Measurements from ENCODE around the gene CHST3. TPM values are rescaled to one million over a fixed set of nuclear protein-coding genes. Genes with fewer than 3 reads are reported as not detected.
"Not testable (repeated sequence)": the region's sequence is repeated elsewhere in the genome, so short reads cannot be mapped to it uniquely, and the experiment has no call there.

Gene CHST3
- total and polyA plus RNA-seq, 4 experiments from 2014 or later: not detected

GRCh38 chr10:72026278-72027111 lies 62.3 kb downstream of the CHST3 start:
- Mint-ChIP-seq H3K36me3 (no peaks in the 10 kb centered on the region), H3K27me3 (peaks cover 6 to 8% of the 10 kb centered on the region in 2 donors)
- POLR2A ChIA-PET (ENCODE audit: partially characterized antibody): no interaction called here

GRCh38 chr10:72027498-72027897 lies 63.3 kb downstream of the CHST3 start:
- Mint-ChIP-seq H3K27me3 (peaks cover 6 to 8% of the 10 kb centered on the region in 2 donors), H3K36me3 (no peaks in the 10 kb centered on the region), H3K4me3 (no peak overlapping the region), H3K9me3 (no peaks in the 10 kb centered on the region), H3K4me1 (peaks cover 0 to 3% (median 0%) of the 10 kb centered on the region in 4 donors), H3K27ac (no peak overlapping the region)
- no peak overlapping the region for H3K4me3 ChIP-seq (ENCODE audit: low read length in 2 of 2)
- H3K27ac ChIP-seq (ENCODE audit: low read depth, low read length): no peak overlapping the region
- no peaks in the 10 kb centered on the region for H3K36me3 ChIP-seq (ENCODE audit: insufficient read depth, low read length)
- H3K27me3 ChIP-seq (ENCODE audit: insufficient read depth, low read length): no peaks in the 10 kb centered on the region
- no peaks in the 10 kb centered on the region for H3K4me1 ChIP-seq (ENCODE audit: insufficient read depth, low read length)
- DNase-seq: no peak
- intact Hi-C loops (cut with micrococcal nuclease): no loop called here
- CTCF ChIA-PET (ENCODE audit: partially characterized antibody): no interaction called here
- H3K9me3 ChIP-seq (ENCODE audit: control insufficient read depth in 1 of 2, low read length in 2 of 2): no peaks in the 10 kb centered on the region
- POLR2A ChIA-PET (ENCODE audit: partially characterized antibody): no interaction called here

More at GRCh38 chr10:72026278-72027111, 62.3 kb downstream of the CHST3 start:
- Histone ChIP-seq H3K36me3 (ENCODE audit: insufficient read depth, low read length) (no peaks in the 10 kb centered on the region), H3K27me3 (ENCODE audit: insufficient read depth, low read length) (no peaks in the 10 kb centered on the region), H3K27ac (ENCODE audit: low read depth, low read length) (no peak overlapping the region), H3K4me3 (ENCODE audit: low read length in 2 of 2) (no peak overlapping the region), H3K9me3 (ENCODE audit: control insufficient read depth in 1 of 2, low read length in 2 of 2) (no peaks in the 10 kb centered on the region), H3K4me1 (ENCODE audit: insufficient read depth, low read length) (no peaks in the 10 kb centered on the region)
- H3K9me3 Mint-ChIP-seq: no peaks in the 10 kb centered on the region
- H3K4me3 Mint-ChIP-seq: no peak overlapping the region
- intact Hi-C loops (cut with micrococcal nuclease): no loop called here
- peak overlapping the region in 1 of 7 donors; percentile 0 for H3K27ac Mint-ChIP-seq
- CTCF ChIA-PET (ENCODE audit: partially characterized antibody): no interaction called here
- DNase-seq: no peak
- peaks cover 0 to 3% (median 0%) of the 10 kb centered on the region in 4 donors for H3K4me1 Mint-ChIP-seq

- no peaks in the 10 kb centered on the region for H3K9me3 Mint-ChIP-seq
- H3K36me3 Mint-ChIP-seq: no peaks in the 10 kb centered on the region
- Histone ChIP-seq H3K27me3 (ENCODE audit: insufficient read depth, low read length) (no peaks in the 10 kb centered on the region), H3K4me3 (ENCODE audit: low read length in 2 of 2) (no peak overlapping the region), H3K27ac (ENCODE audit: low read depth, low read length) (no peak overlapping the region), H3K36me3 (ENCODE audit: insufficient read depth, low read length) (no peaks in the 10 kb centered on the region), H3K9me3 (ENCODE audit: control insufficient read depth in 1 of 2, low read length in 2 of 2) (no peaks in the 10 kb centered on the region), H3K4me1 (ENCODE audit: insufficient read depth, low read length) (no peaks in the 10 kb centered on the region)
- H3K27ac Mint-ChIP-seq: no peak overlapping the region
- peaks cover 4 to 12% of the 10 kb centered on the region in 2 donors for H3K27me3 Mint-ChIP-seq
- ChIA-PET CTCF (ENCODE audit: partially characterized antibody) (interaction anchor here (1.2 kb wide), 1 partner anchor 19 kb away, joined by 3 read pairs; no protein-coding TSS in a partner anchor), POLR2A (ENCODE audit: partially characterized antibody) (no interaction called here)
- H3K4me1 Mint-ChIP-seq: peaks cover 0 to 3% (median 0%) of the 10 kb centered on the region in 4 donors
- intact Hi-C loops (cut with micrococcal nuclease): no loop called here
- H3K4me3 Mint-ChIP-seq: no peak overlapping the region
- DNase-seq: no peak
These were observed 65.2 kb downstream of the CHST3 start for GRCh38 chr10:72029414-72029813.

- no peaks in the 10 kb centered on the region for H3K36me3 ChIP-seq (ENCODE audit: insufficient read depth, low read length)
- H3K4me1 ChIP-seq (ENCODE audit: insufficient read depth, low read length): no peaks in the 10 kb centered on the region
- H3K9me3 ChIP-seq (ENCODE audit: control insufficient read depth in 1 of 2, low read length in 2 of 2): no peaks in the 10 kb centered on the region
- Mint-ChIP-seq H3K4me3 (no peak overlapping the region), H3K36me3 (no peaks in the 10 kb centered on the region), H3K4me1 (peaks cover 0 to 3% (median 0%) of the 10 kb centered on the region in 4 donors), H3K27ac (peak overlapping the region in 1 of 7 donors; percentile 43), H3K9me3 (no peaks in the 10 kb centered on the region), H3K27me3 (peaks cover 2 to 12% of the 10 kb centered on the region in 2 donors)
- no peak for DNase-seq
- intact Hi-C loops (cut with micrococcal nuclease): no loop called here
- H3K27ac ChIP-seq (ENCODE audit: low read depth, low read length): no peak overlapping the region
- H3K27me3 ChIP-seq (ENCODE audit: insufficient read depth, low read length): no peaks in the 10 kb centered on the region
- ChIA-PET CTCF (ENCODE audit: partially characterized antibody) (interaction anchor here (3.3 kb wide), 1 partner anchor 18 kb away, joined by 8 read pairs; no protein-coding TSS in a partner anchor), POLR2A (ENCODE audit: partially characterized antibody) (interaction anchor here (0.6 kb wide), 1 partner anchor 9 kb away, joined by 3 read pairs; no protein-coding TSS in a partner anchor)
- no peak overlapping the region for H3K4me3 ChIP-seq (ENCODE audit: low read length in 2 of 2)
These were observed 66.8 kb downstream of the CHST3 start for GRCh38 chr10:72030762-72031543.

- ChIA-PET POLR2A (ENCODE audit: partially characterized antibody) (no interaction called here), CTCF (ENCODE audit: partially characterized antibody) (interaction anchor here (1.2 to 3.3 kb wide), 2 partner anchors 15 to 17 kb away, joined by 3 to 8 read pairs; no protein-coding TSS in a partner anchor)
- Histone ChIP-seq H3K27me3 (ENCODE audit: insufficient read depth, low read length) (no peaks in the 10 kb centered on the region), H3K9me3 (ENCODE audit: control insufficient read depth in 1 of 2, low read length in 2 of 2) (no peaks in the 10 kb centered on the region), H3K4me1 (ENCODE audit: insufficient read depth, low read length) (no peaks in the 10 kb centered on the region), H3K36me3 (ENCODE audit: insufficient read depth, low read length) (no peaks in the 10 kb centered on the region), H3K4me3 (ENCODE audit: low read length in 2 of 2) (no peak overlapping the region), H3K27ac (ENCODE audit: low read depth, low read length) (no peak overlapping the region)
- intact Hi-C loops (cut with micrococcal nuclease): no loop called here
- Mint-ChIP-seq H3K36me3 (no peaks in the 10 kb centered on the region), H3K27me3 (peaks cover 2 to 12% of the 10 kb centered on the region in 2 donors), H3K4me3 (no peak overlapping the region), H3K4me1 (peaks cover 0 to 3% (median 0%) of the 10 kb centered on the region in 4 donors), H3K9me3 (no peaks in the 10 kb centered on the region), H3K27ac (peak overlapping the region in 1 of 7 donors; percentile 35)
- no peak for DNase-seq
These were observed 67.5 kb downstream of the CHST3 start for GRCh38 chr10:72031706-72032105.

GRCh38 chr10:72032409-72033162 lies 68.4 kb downstream of the CHST3 start:
- CTCF ChIA-PET (ENCODE audit: partially characterized antibody): interaction anchor here (1.2 to 3.3 kb wide), 2 partner anchors 14 to 16 kb away, joined by 3 to 8 read pairs; no protein-coding TSS in a partner anchor
- H3K27me3 Mint-ChIP-seq; H3K27ac Mint-ChIP-seq; H3K4me1 ChIP-seq (ENCODE audit: insufficient read depth, low read length); H3K27me3 ChIP-seq (ENCODE audit: insufficient read depth, low read length); H3K36me3 ChIP-seq (ENCODE audit: insufficient read depth, low read length); H3K9me3 ChIP-seq (ENCODE audit: control insufficient read depth in 1 of 2, low read length in 2 of 2); H3K9me3 Mint-ChIP-seq; POLR2A ChIA-PET (ENCODE audit: partially characterized antibody); DNase-seq; H3K4me1 Mint-ChIP-seq; H3K4me3 Mint-ChIP-seq; H3K36me3 Mint-ChIP-seq; intact Hi-C loops (cut with micrococcal nuclease); H3K27ac ChIP-seq (ENCODE audit: low read depth, low read length); H3K4me3 ChIP-seq (ENCODE audit: low read length in 2 of 2): not testable (repeated sequence)

Measured in CD4-positive, alpha-beta memory T cell (primary cell).